C1 segment of cervical spinal cord (tissue), 14 donors: ENCODE data around the gene TCERG1L.
"Not testable (repeated sequence)": the region's sequence is repeated elsewhere in the genome, so short reads cannot be mapped to it uniquely, and the experiment has no call there.

Source experiments
- DNase-seq, 14 donors: peaks; one replicate each; lab custom pipeline; 2025; lab: John Stamatoyannopoulos, UW

The TCERG1L gene

GRCh38 chr10:131109291-131109690, 202.2 kb downstream of the TCERG1L start:
- DNase-seq, result no peak

GRCh38 chr10:131107970-131108369, 203.6 kb downstream of the TCERG1L start:
- no peak for DNase-seq

GRCh38 chr10:131102676-131103075, 208.8 kb downstream of the TCERG1L start:
- peak in 1 of 14 donors; percentile 66 for DNase-seq

DNA sequence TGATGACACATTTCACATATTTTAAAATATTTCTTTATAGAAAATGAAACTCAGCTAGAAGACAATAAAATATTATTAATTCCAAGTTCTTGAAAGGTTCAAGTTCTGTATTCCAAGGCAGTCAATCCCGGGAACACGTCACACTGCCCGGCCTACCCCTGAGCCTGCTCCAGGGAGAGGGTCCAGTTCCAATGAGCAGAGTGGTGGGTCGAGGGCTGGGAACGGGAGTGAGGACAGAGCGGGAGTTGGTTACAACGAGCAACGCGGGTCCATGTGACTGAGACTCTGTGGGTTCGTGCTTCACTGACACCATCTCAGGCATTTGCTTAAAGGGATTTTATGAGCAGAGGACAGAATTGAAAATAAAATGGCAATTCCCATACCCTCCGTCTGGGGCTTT, 209.4 kb downstream of the TCERG1L start:
- DNase-seq, result no peak

GRCh38 chr10:131100418-131101410, 210.8 kb downstream of the TCERG1L start:
- not testable (repeated sequence) for DNase-seq

DNA sequence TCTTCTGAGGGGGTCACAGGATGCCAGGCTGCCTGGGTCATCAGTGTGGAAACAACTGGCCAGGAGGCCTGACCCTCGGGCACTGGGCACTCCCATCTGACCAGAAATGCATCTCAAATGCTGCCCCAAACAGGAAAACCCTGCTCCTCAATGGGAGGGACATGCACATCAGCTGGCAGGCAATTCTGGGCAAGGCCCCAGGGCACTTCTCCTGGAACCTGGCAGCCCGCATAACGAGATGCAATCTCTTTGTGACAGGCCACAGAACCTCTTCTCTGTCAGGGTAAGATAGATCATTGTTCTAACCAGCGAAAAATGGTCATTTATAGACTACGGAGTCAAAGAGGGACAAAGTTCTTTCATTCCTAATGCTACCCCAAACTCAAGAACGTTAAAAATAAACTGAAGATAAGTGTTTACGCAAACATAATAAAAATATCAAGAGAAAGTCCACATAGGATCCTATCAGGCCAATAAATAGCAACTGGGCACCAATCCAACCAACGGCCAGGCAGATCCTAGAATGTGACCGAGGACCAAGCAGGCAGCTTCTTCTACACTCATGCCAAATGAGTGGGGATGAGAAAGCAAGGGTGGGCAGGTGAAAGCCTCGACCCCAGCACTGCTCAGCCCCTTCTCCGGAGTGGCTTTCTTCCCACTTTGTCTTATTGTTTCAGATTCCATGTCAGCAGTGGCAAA, 212.3 kb downstream of the TCERG1L start:
- no peak for DNase-seq

DNA sequence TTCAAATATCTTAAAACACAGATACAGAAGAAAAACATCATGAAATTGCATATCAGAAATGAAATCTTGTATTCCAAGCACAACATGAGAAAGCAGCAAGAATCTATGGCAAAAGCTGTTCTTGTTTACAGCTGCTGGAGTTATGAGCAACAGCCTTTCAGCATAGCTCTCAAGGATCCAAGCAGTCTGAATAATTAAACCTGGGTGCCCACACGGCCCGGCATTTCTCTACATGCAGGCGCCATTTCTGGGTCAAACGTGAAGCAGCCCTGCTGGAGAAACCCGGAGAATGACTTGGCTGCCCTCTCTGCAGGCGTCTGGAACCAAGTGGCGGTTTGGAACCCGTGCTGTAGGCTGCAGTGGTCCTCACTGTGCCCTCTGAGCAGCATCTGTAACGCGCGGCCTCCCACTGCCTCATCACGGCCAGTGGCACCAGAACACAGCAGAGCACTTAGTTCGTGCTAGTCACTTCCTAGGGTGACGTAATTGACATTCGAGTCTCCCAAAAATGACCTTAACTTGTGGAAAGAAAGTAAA, 213.0 kb downstream of the TCERG1L start:
- DNase-seq, result no peak

DNA sequence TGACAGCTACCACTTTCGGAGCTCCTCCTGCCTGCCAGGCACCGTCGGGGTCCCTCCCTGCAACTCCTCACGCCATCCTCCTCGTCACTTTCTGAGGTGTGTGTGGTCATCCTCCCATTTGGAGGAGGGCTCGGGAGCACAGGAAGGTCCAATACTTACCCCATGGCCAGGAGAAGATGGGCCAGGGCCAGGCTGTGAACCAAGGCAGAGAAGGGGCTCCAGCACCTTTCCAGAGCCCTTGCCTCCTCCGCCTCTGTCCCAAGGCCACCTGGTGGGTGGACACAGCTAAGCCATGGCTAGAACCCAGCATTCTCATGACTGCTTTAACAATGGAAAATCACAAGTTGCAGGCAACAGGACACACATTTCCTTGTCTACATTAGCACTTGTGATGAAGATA, 215.5 kb downstream of the TCERG1L start:
- no peak for DNase-seq

DNA sequence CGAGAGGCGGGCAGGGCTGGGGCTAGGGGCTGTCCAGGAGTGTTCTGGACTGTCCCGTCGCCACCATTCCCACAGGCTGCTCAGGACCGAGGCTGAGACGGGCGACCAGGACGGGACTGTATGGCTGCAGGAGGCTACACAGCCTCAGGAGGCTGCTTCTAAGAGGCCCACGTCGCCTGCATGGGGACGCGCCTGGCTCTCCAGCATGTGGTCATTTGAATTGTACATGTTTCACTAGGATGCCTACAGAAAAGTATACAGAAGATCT, 216.3 kb downstream of the TCERG1L start:
- DNase-seq, result no peak

DNA sequence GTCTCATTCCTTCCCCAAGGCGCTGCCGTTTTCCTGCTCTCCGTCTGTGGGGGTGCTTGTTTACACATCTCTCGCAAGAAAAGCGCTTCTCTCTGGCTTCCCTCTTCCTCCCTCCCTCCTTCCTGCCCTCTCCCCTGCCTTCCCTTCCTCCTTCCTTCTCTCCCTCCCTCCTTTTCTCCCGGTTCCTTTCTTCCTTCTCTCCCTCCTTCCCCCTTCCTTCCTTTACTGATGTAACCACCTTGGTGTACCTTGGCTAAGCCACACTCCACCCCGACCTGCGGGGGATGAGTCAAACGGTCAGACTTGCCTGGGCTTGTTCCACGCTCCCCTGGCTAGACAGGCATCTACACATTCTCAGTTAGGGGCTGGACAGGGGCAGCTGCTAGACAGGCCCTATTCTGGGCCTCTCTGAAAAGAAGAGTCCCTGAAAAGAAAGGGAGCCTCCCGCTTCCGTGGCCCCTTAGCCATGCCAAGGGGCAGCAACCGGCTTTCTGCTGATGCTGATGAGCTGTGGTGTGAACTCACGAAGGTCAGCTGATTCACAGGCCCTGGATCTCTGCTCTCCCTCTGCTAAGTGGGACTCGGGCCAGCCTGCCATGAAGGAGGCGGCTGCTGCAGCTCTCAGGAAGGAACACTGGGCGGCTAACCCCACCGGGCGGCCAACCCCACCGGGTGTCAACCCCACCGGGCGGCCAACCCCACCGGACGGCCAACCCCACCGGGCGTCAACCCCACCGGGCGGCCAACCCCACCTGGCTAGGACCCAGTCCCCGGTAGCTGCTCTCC, 216.8 kb downstream of the TCERG1L start:
- DNase-seq, result no peak

DNA sequence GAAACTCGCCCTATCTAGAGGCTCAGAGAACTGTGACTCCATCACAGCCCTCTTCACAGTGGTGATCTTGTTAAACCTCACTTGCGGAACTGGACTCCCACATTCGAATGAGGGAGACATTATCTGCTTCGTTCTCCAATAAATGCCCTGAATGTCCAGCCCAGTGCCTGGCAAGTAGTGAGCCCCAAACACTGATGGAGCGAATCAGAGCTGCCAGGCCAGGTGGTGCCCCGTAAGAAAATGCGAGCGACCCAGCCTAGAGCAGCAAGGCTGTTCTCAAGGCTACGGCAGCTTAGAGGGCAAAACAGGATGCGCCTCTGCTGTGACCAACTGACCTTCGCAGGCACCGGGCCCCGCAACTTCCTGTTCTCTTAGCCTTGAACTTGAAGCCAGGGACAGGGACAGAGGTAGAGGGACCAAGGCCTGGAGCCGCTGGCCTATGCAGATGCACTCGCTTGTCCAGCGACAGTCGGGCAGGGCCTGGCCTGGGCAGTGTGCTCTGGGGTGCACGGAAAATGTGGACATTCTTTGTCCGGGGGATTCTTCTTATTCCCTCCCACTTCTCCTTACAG, 217.6 kb downstream of the TCERG1L start:
- DNase-seq, result no peak

DNA sequence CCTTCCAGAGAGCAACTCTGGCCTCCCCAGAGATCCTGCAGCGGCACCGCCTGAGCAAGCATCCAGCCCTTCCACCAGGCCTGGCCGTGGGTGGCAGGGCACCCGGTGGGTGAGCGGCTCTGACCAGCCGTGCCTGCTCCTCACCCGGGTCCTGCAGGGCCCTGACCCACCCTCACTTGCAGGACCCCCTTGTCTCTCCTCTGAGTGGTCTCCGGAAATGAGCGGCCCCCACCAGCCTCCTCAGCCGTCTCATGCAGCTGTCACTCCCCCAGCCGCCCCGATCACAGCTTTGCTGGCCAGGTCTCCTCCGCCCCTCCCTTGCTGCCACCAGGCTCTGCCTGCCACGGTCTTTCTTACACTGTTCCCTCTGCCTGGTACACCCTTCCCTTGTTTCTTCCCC, 218.2 kb downstream of the TCERG1L start:
- DNase-seq, result no peak

DNA sequence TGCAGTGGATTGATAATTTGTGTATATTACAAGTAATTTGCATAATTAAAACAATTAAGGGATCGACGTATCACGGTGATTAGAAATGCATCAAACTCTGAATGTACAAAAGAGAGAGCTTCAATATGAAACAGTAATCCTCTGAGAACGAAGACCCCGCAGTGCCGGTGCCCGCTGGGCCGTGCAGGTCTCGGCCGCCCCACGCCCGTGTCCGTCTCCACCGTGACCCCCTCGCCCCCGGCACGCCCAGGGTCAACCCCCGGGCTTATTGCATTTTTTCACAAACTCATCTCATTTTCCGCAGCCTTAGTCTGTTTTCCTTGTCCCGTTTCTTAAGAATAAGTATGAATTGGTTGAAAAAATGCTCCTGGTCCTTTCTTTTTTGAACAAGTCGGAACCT, 218.6 kb downstream of the TCERG1L start:
- no peak for DNase-seq

DNA sequence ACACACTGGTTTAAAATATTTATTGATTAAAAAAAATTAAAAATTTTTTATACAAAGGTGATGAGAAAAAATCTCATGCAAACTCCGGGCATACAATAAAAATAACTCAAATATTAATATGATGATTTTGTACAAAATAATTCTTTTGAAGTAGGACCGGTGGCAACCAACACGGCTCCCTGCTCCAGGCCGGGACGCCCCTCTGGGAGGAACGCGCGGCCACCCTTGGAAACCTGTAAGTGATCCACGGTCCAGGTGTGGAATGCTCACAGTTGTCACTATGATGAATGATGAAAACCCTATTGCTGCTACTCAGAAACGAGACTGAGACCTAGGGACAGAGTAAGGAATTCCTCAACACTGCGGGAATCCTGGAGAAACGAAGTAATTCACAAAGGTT, 219.1 kb downstream of the TCERG1L start:
- DNase-seq, result no peak

DNA sequence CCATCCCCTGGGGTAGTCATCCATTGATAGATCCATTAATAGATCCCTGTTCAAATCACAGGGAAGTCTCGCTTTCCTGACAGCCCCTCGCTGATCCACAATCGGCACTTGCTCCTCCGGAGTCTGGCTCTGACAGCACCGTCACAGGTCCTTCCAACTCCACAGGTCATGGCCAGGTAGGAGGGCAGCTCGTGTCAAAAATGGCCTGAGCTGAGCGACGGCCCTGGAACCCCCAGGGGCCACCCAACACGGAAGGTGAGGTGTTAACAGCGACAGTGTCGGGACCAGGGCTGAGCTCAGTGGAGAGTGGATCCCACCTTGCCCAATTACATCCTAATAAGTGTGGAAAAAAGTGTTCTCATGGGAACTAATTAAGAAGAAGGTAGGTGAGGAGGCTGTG, 219.8 kb downstream of the TCERG1L start:
- DNase-seq, result no peak

GRCh38 chr10:131090761-131091661, 220.5 kb downstream of the TCERG1L start:
- DNase-seq, result no peak

- DNase-seq, result no peak
These were observed 221.7 kb downstream of the TCERG1L start for GRCh38 chr10:131089861-131090260.

GRCh38 chr10:131089150-131089549, 222.4 kb downstream of the TCERG1L start:
- DNase-seq, result no peak

GRCh38 chr10:131088619-131089018, 222.9 kb downstream of the TCERG1L start:
- DNase-seq, result no peak

- no peak for DNase-seq
These were observed 223.9 kb downstream of the TCERG1L start for GRCh38 chr10:131087464-131088215.
